K562 (cell line): ENCODE measurements around the gene PPAN. TPM values are rescaled to one million over a fixed set of nuclear protein-coding genes. Genes with fewer than 3 reads are reported as not detected.

ENCODE experiments used
- ATAC-seq: fragments of 200-7000 bp; cut with Tn5 transposase; 3 replicates; pipeline ENCODE4 v1.9.1; 2020; ENCODE audit warnings: moderate library complexity
- BruUV-seq: library from RNA; stranded (reverse); fragments of 400-500 nt; replicated peaks from 2 replicates; lab custom pipeline; 2021; lab: Mats Ljungman, UMichigan
- CTCF ChIA-PET: fragments of 300-600 bp; formaldehyde crosslinking; extraction: SDS; loops from one replicate; lab custom pipeline; 2021; ENCODE audit warnings: low intra/inter-chr PET ratio; lab: Yijun Ruan, JAX
- POLR2A ChIA-PET: fragments of 300-600, 350-650 bp; sonication (Branson Sonifier 250); formaldehyde crosslinking; extraction: SDS; loops from one replicate; lab custom pipeline; 2021; ENCODE audit warnings: antibody characterized with exemption, inconsistent platforms; lab: Yijun Ruan, JAX
- DNase-seq, 4 experiments: peaks; one replicate each; pipeline versions ENCODE4 v3.0.0 to v3.0.0-alpha.2; 2011 to 2018; ENCODE audit warnings: low spot score in 3 of 4, mixed read lengths in 3 of 4; ENCODE audit errors: extremely low read depth in 1 of 4
- FAIRE-seq: peaks from 2 replicates; lab custom pipeline; 2011; peaks lifted over from hg19 to GRCh38; lab: Jason Lieb, UNC
- H2AFZ ChIP-seq: 2 replicates; pipeline ENCODE4 v1.6.0; 2011; ENCODE audit warnings: low read depth, low read length, control low read depth, inconsistent platforms
- H3K27ac ChIP-seq: fragments of 200-600 bp; 3 replicates; pipeline ENCODE4 v1.8.0; 2011; ENCODE audit warnings: low read depth, mild to moderate bottlenecking, control low read depth, inconsistent platforms, low read length, moderate library complexity, mixed read lengths; ENCODE audit errors: extremely low read depth
- H3K27me3 ChIP-seq, 2 experiments: fragments of 300-600 bp in 1 of 2; 2 replicates in 1 of 2; 3 replicates in 1 of 2; pipeline versions ENCODE4 v1.6.0 to v1.8.0; 2011; ENCODE audit warnings: inconsistent platforms in 2 of 2, low read length in 2 of 2, mild to moderate bottlenecking in 1 of 2, mixed read lengths in 1 of 2, moderate library complexity in 1 of 2; ENCODE audit not compliant: control insufficient read depth in 2 of 2, insufficient read depth in 2 of 2
- H3K36me3 ChIP-seq: fragments of 300-600 bp; 3 replicates; pipeline ENCODE4 v1.8.0; 2011; ENCODE audit warnings: mild to moderate bottlenecking, low read length, inconsistent platforms; ENCODE audit not compliant: control insufficient read depth, insufficient read depth
- H3K4me1 ChIP-seq, 2 experiments: fragments of 200-600 bp in 1 of 2; replicated peaks in 1 of 2; 2 replicates in 1 of 2; 3 replicates in 1 of 2; pipeline versions ENCODE4 v1.5.1 to v1.8.0; 2011; ENCODE audit warnings: inconsistent platforms in 2 of 2, low read length in 2 of 2, mild to moderate bottlenecking in 1 of 2, mixed read lengths in 1 of 2, moderate library complexity in 1 of 2; ENCODE audit not compliant: control insufficient read depth in 2 of 2, insufficient read depth in 2 of 2
- H3K4me2 ChIP-seq: 2 replicates; pipeline ENCODE4 v1.6.1; 2011; ENCODE audit warnings: low read length, control low read depth, inconsistent platforms, mixed read lengths; ENCODE audit not compliant: insufficient read depth
- H3K4me3 ChIP-seq: fragments of 200-600 bp; sonication (generic), shearing (Covaris generic); 2 replicates; pipeline ENCODE4 v1.5.1; 2016; ENCODE audit warnings: control low read depth, inconsistent platforms
- H3K79me2 ChIP-seq: fragments of 200-600 bp; 3 replicates; pipeline ENCODE4 v1.8.0; 2011; ENCODE audit warnings: low read length, inconsistent platforms; ENCODE audit not compliant: control insufficient read depth, insufficient read depth
- H3K9ac ChIP-seq, 2 experiments: 2 replicates each; pipeline versions ENCODE4 v1.6.0 to v1.6.1; 2011; ENCODE audit warnings: low read depth in 2 of 2, low read length in 2 of 2, control low read depth in 1 of 2, inconsistent platforms in 1 of 2, mild to moderate bottlenecking in 1 of 2, mixed read lengths in 1 of 2; ENCODE audit not compliant: insufficient read depth in 1 of 2
- H3K9me1 ChIP-seq: one replicate; pipeline ENCODE4 v1.6.0; 2011; ENCODE audit warnings: inconsistent platforms, mild to moderate bottlenecking, low read length, moderate library complexity; ENCODE audit not compliant: control insufficient read depth, insufficient read depth
- H3K9me3 ChIP-seq: replicated peaks from 2 replicates; pipeline ENCODE4 v1.5.1; 2011; ENCODE audit warnings: low read depth, low read length, inconsistent platforms; ENCODE audit not compliant: control insufficient read depth, insufficient read depth
- H4K20me1 ChIP-seq: replicated peaks from 2 replicates; pipeline ENCODE4 v1.6.1; 2011; ENCODE audit warnings: low read length, inconsistent platforms, mixed read lengths; ENCODE audit not compliant: control insufficient read depth, insufficient read depth
- EGR1 ChIP-seq: fragments of 450-650 bp; conservative IDR thresholded peaks from 2 replicates; pipeline ENCODE4 v1.6.1; 2017; ENCODE audit warnings: mild to moderate bottlenecking
- ILF3 ChIP-seq: fragments of 450-650 bp; IDR thresholded peaks from 2 replicates; pipeline ENCODE4 v1.6.1; 2018; ENCODE audit warnings: antibody characterized with exemption, mild to moderate bottlenecking, moderate library complexity, borderline replicate concordance
- KLF13 ChIP-seq: fragments of 450-650 bp; IDR thresholded peaks from 2 replicates; pipeline ENCODE4 v1.6.1; 2016; ENCODE audit warnings: missing genetic modification characterization, low read depth, mild to moderate bottlenecking, missing compliant biosample characterization, moderate library complexity, borderline replicate concordance
- MEIS2 ChIP-seq: fragments of 450-650 bp; IDR thresholded peaks from 2 replicates; pipeline ENCODE4 v1.6.1; 2014; ENCODE audit warnings: mild to moderate bottlenecking; ENCODE audit not compliant: partially characterized antibody
- RBM25 ChIP-seq: fragments of 200-400 bp; formaldehyde crosslinking; IDR thresholded peaks from 2 replicates; pipeline ENCODE4 v1.6.1; 2018; ENCODE audit warnings: low read length, low read depth, moderate library complexity; ENCODE audit not compliant: severe bottlenecking
- STAG1 ChIP-seq: sonication (generic); formaldehyde crosslinking; IDR thresholded peaks from 2 replicates; pipeline ENCODE4 v1.5.0; 2020; ENCODE audit warnings: missing genetic modification reagents, borderline replicate concordance
- ZFPM2 ChIP-seq: fragments of 250-450 bp; sonication (Bioruptor Pico); IDR thresholded peaks from 2 replicates; pipeline ENCODE4 v1.5.1; 2022; ENCODE audit warnings: mild to moderate bottlenecking
- WGBS: fragments of 100-300 bp; shearing (Covaris generic); methylation state at CpG from one replicate; pipeline ENCODE4 v1.1.6; 2016; ENCODE audit warnings: low coverage, mixed read lengths; ENCODE audit not compliant: insufficient coverage; ENCODE audit errors: missing lambda C conversion rate; 5-methylcytosine and 5-hydroxymethylcytosine counted together
- in situ Hi-C: fragments of 300-500 bp; cut with MboI; formaldehyde crosslinking; loops from 4 replicates; pipeline ENCODE4 v1.15.0; 2018; ENCODE audit warnings: inconsistent platforms, mixed read lengths
- intact Hi-C: fragments of 100-400 bp; cut with micrococcal nuclease; formaldehyde crosslinking; loops from 2 replicates; pipeline ENCODE4 v1.14.2; 2022
- polyA plus RNA-seq, 8 experiments: library from polyadenylated mRNA; depleted of rRNA in 4 of 8; stranded (reverse) in 5 of 8; unstranded in 3 of 8; fragments of >200 nt; fragmentation: Nextera tagmentation in 2 of 8; fragmentation: Illumina TruSeq in 1 of 8; extraction: Ambion mirVana in 2 of 8; extraction: Trizol in 1 of 8; gene quantifications; 2 replicates each; pipeline versions ENCODE4 v1.2.1 to v1.2.3, GENCODE V29; 2011 to 2014; ENCODE audit warnings: inconsistent platforms in 1 of 8, missing spikeins in 1 of 8
- total RNA-seq, 7 experiments: library from RNA; depleted of rRNA in 6 of 7; stranded (reverse); fragments of >200 nt in 6 of 7; fragmentation: Illumina TruSeq in 2 of 7; extraction: Trizol in 2 of 7; gene quantifications; 2 replicates each; pipeline versions ENCODE4 v1.2.1 to v1.2.3, GENCODE V29; 2011 to 2021; ENCODE audit warnings: low replicate concordance in 1 of 7

The PPAN gene
- total and polyA plus RNA-seq, 9 of the 15 experiments (the other 6 are each of a cell fraction or from before 2014, with no cell fraction given), result 2.2 to 129 (median 59.1) TPM

- peaks cover 8 to 11% of the 10 kb centered on the region in 2 experiments for H3K27me3 ChIP-seq
- ATAC-seq (no peak), DNase-seq (no peak), FAIRE-seq (peak; percentile 48)
- BruUV-seq, result no TSS peak
- H3K36me3 ChIP-seq, result no peaks in the 10 kb centered on the region
- H3K4me2 ChIP-seq, result no peak overlapping the region
- CTCF ChIA-PET, result no interaction called here
- no peaks in the 10 kb centered on the region for H3K79me2 ChIP-seq
- no peak overlapping the region for H3K4me3 ChIP-seq
- POLR2A ChIA-PET, result interaction anchor here (0.5 to 0.7 kb wide), 3 partner anchors 27 to 406 kb away, joined by 3 read pairs; partner anchors contain the start of gene PPAN
- no peak overlapping the region for H3K27ac ChIP-seq
- TF ChIP-seq KLF13 (tag) (0 out of 2 replicates have a peak, but pooled peaks have one; percentile 21), EGR1 (peak; percentile 55; the same call in 1 of the 2 replicates), MEIS2 (peak; percentile 45), ILF3 (no peak)
- TF ChIP-seq, all 486 proteins: peak for 3
- Histone ChIP-seq H3K9me3 (peaks cover 2% of the 10 kb centered on the region; the same call in 1 of the 2 replicates), H3K9ac (peak overlapping the region in 1 of 2 experiments; percentile 26; a peak in 1 of 4 replicates), H2AFZ (no peak overlapping the region), H3K9me1 (no peaks in the 10 kb centered on the region), H4K20me1 (no peaks in the 10 kb centered on the region), H3K4me1 (no peaks in the 10 kb centered on the region; a peak in 1 of 5 replicates)
- WGBS, result 3% methylated on average over 5 of the region's 7 CpGs
- in situ Hi-C loops (no loop called here), intact Hi-C loops (no loop called here)
Observed at GRCh38 chr19:10079031-10079453, 27.1 kb upstream of the PPAN start.

DNA sequence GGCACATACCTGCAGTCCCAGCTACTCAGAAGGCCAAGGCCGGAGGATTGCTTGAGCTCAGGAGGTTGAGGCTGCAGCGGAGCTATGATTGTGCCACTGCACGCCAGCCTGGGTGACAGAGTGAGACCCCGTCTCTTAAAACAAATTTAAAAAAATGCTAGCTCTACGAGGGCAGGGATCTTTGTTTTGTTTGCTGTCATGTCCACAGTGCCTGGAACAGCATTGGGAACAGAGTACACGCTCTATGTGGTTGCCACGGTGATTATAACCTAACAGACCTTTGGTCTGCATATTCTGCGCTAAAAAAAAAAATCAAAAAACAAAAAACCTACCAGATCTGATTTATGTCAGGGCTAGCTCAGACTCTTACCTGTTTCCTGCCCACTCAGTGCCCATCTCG lies 22.3 kb upstream of the PPAN start:
- no peak for ATAC-seq
- no TSS peak for BruUV-seq
- CTCF ChIA-PET, result no interaction called here
- Histone ChIP-seq H3K27ac (no peak overlapping the region), H3K9ac (no peak overlapping the region), H2AFZ (no peak overlapping the region), H3K36me3 (no peaks in the 10 kb centered on the region), H3K27me3 (peaks cover 0 to 2% of the 10 kb centered on the region in 2 experiments; a peak in 3 of 5 replicates), H3K4me1 (peaks cover 0 to 20% of the 10 kb centered on the region in 2 experiments; a peak in 2 of 5 replicates), H3K9me1 (no peaks in the 10 kb centered on the region), H4K20me1 (no peaks in the 10 kb centered on the region), H3K4me2 (no peak overlapping the region), H3K79me2 (peaks cover 3% of the 10 kb centered on the region; the same call in 1 of the 3 replicates), H3K9me3 (no peaks in the 10 kb centered on the region), H3K4me3 (no peak overlapping the region)
- intact Hi-C loops, result no loop called here
- POLR2A ChIA-PET, result interaction anchor here (1.1 to 1.6 kb wide), 3 partner anchors 9 to 22 kb away, joined by 3 to 4 read pairs (median 3); partner anchors contain the start of gene PPAN
- in situ Hi-C loops, result no loop called here
- no peak for FAIRE-seq
- 50% methylated on average over 9 of the region's 9 CpGs for WGBS
- no peak for DNase-seq
- peak; percentile 64 for TF ChIP-seq RBM25
- TF ChIP-seq STAG1 (CRISPR knock-in tag), result no peak
- no peak for TF ChIP-seq ZFPM2 (CRISPR knock-in tag)
